PC-3 (cell line): Measurements from ENCODE around the gene EBP. TPM values are rescaled to one million over a fixed set of nuclear protein-coding genes. Genes with fewer than 3 reads are reported as not detected.
A peak's percentile ranks its signal among the peaks of the same experiment; 100 is the strongest.

Experiments
- ATAC-seq: fragments of 200-7000 bp; cut with Tn5 transposase; 2 replicates; pipeline ENCODE4 v1.9.1; 2020; ENCODE audit warnings: mild to moderate bottlenecking, moderate library complexity
- BruUV-seq: library from RNA; stranded (reverse); fragments of 400-500 nt; replicated peaks from 2 replicates; lab custom pipeline; 2021; lab: Mats Ljungman, UMichigan
- CTCF ChIA-PET: fragments of 300-600 bp; sonication (Branson Sonifier 250); formaldehyde crosslinking; loops from one replicate; lab custom pipeline; 2022; ENCODE audit warnings: antibody characterized with exemption; lab: Charles Lee
- POLR2A ChIA-PET: fragments of 300-600 bp; sonication (Branson Sonifier 250); formaldehyde crosslinking; loops from one replicate; lab custom pipeline; 2022; ENCODE audit warnings: antibody characterized with exemption; ENCODE audit not compliant: unreplicated experiment; lab: Charles Lee
- DNase-seq: peaks from one replicate; pipeline ENCODE4 v3.0.0-alpha.2; 2015
- H2AFZ ChIP-seq: fragments of 300-600 bp; sonication (generic); 2 replicates; pipeline ENCODE4 v1.6.0; 2016; ENCODE audit warnings: antibody characterized with exemption, low read length
- H3F3A ChIP-seq: fragments of 300-600 bp; sonication (generic); one replicate; pipeline ENCODE4 v1.6.0; 2017; ENCODE audit warnings: antibody characterized with exemption, low read length, control low read depth, mild to moderate bottlenecking; ENCODE audit not compliant: unreplicated experiment
- H3K27ac ChIP-seq: fragments of 300-600 bp; sonication (generic); 2 replicates; pipeline ENCODE4 v1.5.1; 2016; ENCODE audit warnings: mild to moderate bottlenecking, low read length
- H3K27me3 ChIP-seq: fragments of 300-600 bp; sonication (generic); 2 replicates; pipeline ENCODE4 v1.6.1; 2016; ENCODE audit warnings: low read length, mixed read lengths
- H3K36me3 ChIP-seq: fragments of 300-600 bp; sonication (generic); 2 replicates; pipeline ENCODE4 v1.6.1; 2016; ENCODE audit warnings: low read depth, mixed run types, low read length, mixed read lengths
- H3K4me1 ChIP-seq: fragments of 300-600 bp; sonication (generic); 2 replicates; pipeline ENCODE4 v1.5.1; 2016; ENCODE audit warnings: low read length; ENCODE audit not compliant: insufficient read depth
- H3K4me2 ChIP-seq: fragments of 300-600 bp; sonication (generic); 2 replicates; pipeline ENCODE4 v1.6.0; 2016; ENCODE audit warnings: low read length
- H3K4me3 ChIP-seq: fragments of 300-600 bp; sonication (generic); 2 replicates; pipeline ENCODE4 v1.5.1; 2016; ENCODE audit warnings: mild to moderate bottlenecking, low read length, mixed read lengths
- H3K79me2 ChIP-seq: fragments of 300-600 bp; sonication (generic); 2 replicates; pipeline ENCODE4 v1.6.1; 2017; ENCODE audit warnings: low read length, mixed read lengths
- H3K9ac ChIP-seq: fragments of 300-600 bp; sonication (generic); 2 replicates; pipeline ENCODE4 v1.6.0; 2016; ENCODE audit warnings: mild to moderate bottlenecking, low read length
- H3K9me2 ChIP-seq: fragments of 300-600 bp; sonication (generic); replicated peaks from 2 replicates; pipeline ENCODE4 v1.6.1; 2016; ENCODE audit warnings: mixed run types, low read length, mixed read lengths
- H3K9me3 ChIP-seq: fragments of 300-600 bp; sonication (generic); 2 replicates; pipeline ENCODE4 v1.6.1; 2016; ENCODE audit warnings: low read length, mixed read lengths
- H4K20me1 ChIP-seq: fragments of 300-600 bp; sonication (generic); 2 replicates; pipeline ENCODE4 v1.6.1; 2016; ENCODE audit warnings: low read length, mixed read lengths
- CTCF ChIP-seq: fragments of 300-600 bp; sonication (generic); conservative IDR thresholded peaks from 2 replicates; pipeline ENCODE4 v1.5.1; 2017; ENCODE audit warnings: antibody characterized with exemption, low read depth, mild to moderate bottlenecking, low read length
- EZH2 ChIP-seq: fragments of 300-600 bp; sonication (generic); IDR thresholded peaks from one replicate; pipeline ENCODE4 v1.6.1; 2017; ENCODE audit warnings: antibody characterized with exemption, mild to moderate bottlenecking, low read length; ENCODE audit not compliant: unreplicated experiment
- EZH2phosphoT487 ChIP-seq: fragments of 300-600 bp; sonication (generic); IDR thresholded peaks from 2 replicates; pipeline ENCODE4 v1.6.1; 2018; ENCODE audit warnings: mild to moderate bottlenecking, antibody characterized with exemption, low read length, borderline replicate concordance
- intact Hi-C: fragments of 100-400 bp; cut with micrococcal nuclease; formaldehyde crosslinking; loops from 2 replicates; pipeline ENCODE4 v1.9.0; 2023
- total RNA-seq: library from RNA; depleted of rRNA; stranded (reverse); fragments of >200 nt; gene quantifications from 2 replicates; pipeline ENCODE4 v1.2.3, GENCODE V29; 2014

Gene EBP
- total RNA-seq, 1 experiment from 2014 or later: 307 TPM

GRCh38 chrX:48477960-48478755 is 43.5 kb upstream of the EBP start:
- BruUV-seq: no TSS peak
- Histone ChIP-seq H3K27me3 (no peaks in the 10 kb centered on the region), H3K4me3 (peak overlapping the region; percentile 91; the same call in 1 of the 2 replicates), H3K36me3 (peaks cover 19% of the 10 kb centered on the region), H4K20me1 (peaks cover 10% of the 10 kb centered on the region; the same call in 1 of the 2 replicates), H3K4me1 (peaks cover 19% of the 10 kb centered on the region), H3K9me2 (no peaks in the 10 kb centered on the region), H3F3A (no peaks in the 10 kb centered on the region), H3K4me2 (peak overlapping the region; percentile 100), H3K9me3 (no peaks in the 10 kb centered on the region), H3K79me2 (peaks cover 65% of the 10 kb centered on the region), H3K9ac (no peak overlapping the region), H2AFZ (no peak overlapping the region), H3K27ac (no peak overlapping the region)
- intact Hi-C loops: loop anchor here (5.0 kb wide), 1 partner anchor 119 kb away; the partner anchor contains the start of gene WDR13
- DNase-seq (no peak), ATAC-seq (no peak)
- CTCF ChIA-PET: no interaction called here
- no peak for TF ChIP-seq CTCF
- TF ChIP-seq EZH2phosphoT487: no peak
- TF ChIP-seq EZH2: no peak
- POLR2A ChIA-PET: no interaction called here

GRCh38 chrX:48478806-48479205 is 42.8 kb upstream of the EBP start:
- intact Hi-C loops: loop anchor here (5.0 kb wide), 1 partner anchor 118 kb away; the partner anchor contains the start of gene WDR13
- CTCF ChIA-PET: no interaction called here

More at GRCh38 chrX:48478806-48479205, 42.8 kb upstream of the EBP start:
- no peak overlapping the region for H3K27ac ChIP-seq
- POLR2A ChIA-PET: no interaction called here
- peaks cover 65% of the 10 kb centered on the region for H3K79me2 ChIP-seq
- ATAC-seq (no peak), DNase-seq (no peak)
- no peaks in the 10 kb centered on the region for H3F3A ChIP-seq
- H3K27me3 ChIP-seq: no peaks in the 10 kb centered on the region
- peaks cover 10% of the 10 kb centered on the region; the same call in 1 of the 2 replicates for H4K20me1 ChIP-seq
- no peaks in the 10 kb centered on the region for H3K9me2 ChIP-seq
- no peaks in the 10 kb centered on the region for H3K9me3 ChIP-seq
- no peak for TF ChIP-seq EZH2phosphoT487
- TF ChIP-seq CTCF: no peak
- no peak for TF ChIP-seq EZH2
- no peak overlapping the region for H3K4me2 ChIP-seq
- peaks cover 19% of the 10 kb centered on the region for H3K4me1 ChIP-seq
- no peak overlapping the region for H3K9ac ChIP-seq
- H2AFZ ChIP-seq: no peak overlapping the region
- no peak overlapping the region for H3K4me3 ChIP-seq
- no TSS peak for BruUV-seq
- H3K36me3 ChIP-seq: peaks cover 24% of the 10 kb centered on the region
